HG03342 (cell line): ENCODE results near the gene KCNK15.
"Not testable (repeated sequence)": the region's sequence is repeated elsewhere in the genome, so short reads cannot be mapped to it uniquely, and the experiment has no call there.

Experiments used
- ATAC-seq: cut with Tn5 transposase; IDR thresholded peaks from one replicate; pipeline ENCODE4 v1.9.1; 2021; ENCODE audit warnings: mild to moderate bottlenecking, moderate library complexity; ENCODE audit not compliant: unreplicated experiment

The KCNK15 gene

DNA sequence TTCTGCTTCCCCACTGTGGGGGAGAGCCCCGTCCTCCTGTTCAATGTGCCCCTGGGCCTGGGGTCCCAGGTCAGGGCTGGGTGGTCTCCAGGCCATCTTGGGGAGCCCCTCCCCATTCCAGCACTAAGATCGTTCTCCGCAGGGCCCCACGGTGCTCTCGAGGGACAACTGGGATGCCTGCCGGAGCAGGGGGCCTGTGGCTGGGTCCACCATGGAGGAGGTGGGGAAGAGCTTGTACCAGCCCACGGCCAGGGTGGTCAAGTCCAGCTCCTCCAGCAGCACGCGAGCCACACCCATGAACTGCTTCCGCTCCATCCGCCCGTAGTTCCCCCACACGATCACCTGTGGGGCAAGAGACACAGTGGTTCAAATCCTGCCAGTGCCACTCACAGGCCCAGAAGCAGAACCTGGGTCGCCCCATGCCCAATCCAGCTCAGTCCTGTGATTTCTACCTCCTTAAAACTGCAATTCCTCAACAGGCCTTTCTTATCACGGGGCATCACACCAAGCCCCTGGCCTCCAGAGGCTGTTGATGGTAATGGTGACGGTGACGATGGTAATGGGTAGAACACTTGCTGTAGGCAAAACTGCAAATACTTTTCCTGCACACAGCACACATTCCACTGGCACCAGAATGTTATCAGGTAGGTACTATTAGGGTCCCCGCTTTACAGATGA is 10.5 kb downstream of the KCNK15 start:
- no peak for ATAC-seq

DNA sequence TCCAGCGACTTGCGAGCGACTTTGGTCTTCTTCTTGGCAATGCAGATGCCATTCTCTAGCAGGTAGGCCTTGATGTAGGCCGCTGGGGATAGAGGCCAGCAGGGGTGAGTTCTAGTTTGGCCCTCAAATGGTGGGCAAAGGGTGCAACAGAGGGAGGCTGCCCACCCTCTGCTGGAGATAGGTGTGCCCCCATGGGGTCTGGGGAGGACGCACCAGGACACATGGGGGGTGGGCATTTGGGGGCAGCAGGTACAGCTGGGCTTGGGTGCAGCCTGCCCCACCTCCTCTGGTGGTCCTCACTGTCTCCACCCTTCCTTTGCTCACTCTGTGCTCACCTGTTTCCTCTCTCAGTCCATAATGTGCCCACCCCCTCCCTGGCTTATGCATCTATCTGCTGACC is 11.3 kb downstream of the KCNK15 start:
- no peak for ATAC-seq

DNA sequence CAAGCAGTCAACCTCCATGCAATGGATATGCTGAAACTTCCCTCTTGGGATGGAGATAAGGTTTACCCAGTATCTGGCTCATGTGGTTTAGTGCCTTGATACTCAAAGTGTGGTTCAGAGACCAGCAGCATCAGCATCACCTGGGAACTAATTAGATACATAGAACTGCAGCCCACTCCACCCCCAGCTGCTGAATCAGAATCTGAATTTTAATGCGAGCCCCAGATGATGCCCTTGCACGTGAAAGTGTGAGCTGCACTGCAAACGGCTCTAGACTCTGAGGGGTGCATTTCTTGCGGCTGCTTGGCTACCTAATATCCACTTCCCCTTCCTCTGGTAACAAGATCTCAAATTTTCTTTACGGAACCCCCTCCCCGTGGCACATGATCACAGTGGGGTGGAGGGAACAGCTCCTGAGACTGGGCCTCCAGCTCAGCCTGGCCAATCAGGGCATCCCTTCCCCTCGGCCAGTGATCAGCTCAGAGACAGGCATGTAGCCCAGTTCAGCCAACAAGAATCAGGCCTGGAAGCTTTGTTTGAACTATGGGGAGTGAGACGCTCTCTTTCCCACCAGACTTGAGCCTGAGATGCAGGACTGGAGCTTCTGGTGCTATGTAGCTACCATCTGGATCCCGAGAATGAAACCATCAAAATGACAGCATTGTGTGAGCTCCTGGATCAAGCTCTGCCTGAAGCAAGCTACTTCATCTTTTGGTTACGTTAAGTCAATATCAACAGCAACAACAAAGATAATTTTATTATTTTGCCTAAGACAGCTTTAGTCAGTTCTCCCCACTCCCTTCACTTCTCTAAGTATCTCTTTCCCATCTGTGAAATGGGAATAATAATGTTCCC is 12.8 kb downstream of the KCNK15 start:
- no peak for ATAC-seq

DNA sequence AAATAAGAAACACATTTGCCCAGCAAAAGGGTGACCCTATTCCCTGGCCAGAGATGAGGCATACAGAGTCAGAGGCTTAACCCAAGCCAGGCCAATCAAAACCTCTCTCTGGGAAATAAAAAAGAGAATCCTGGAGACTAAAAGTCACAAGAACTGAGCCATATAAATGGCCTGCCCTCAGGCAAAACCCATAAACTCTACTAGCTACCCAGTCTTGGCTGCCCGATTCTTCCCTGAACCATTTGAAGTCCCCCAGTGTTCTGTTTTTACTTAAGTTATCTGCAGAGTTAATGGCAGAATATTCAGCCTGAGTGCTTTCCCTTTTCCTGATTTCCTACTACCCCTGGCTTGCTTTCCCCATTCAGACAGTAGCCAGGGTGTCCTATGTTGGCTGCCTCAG is 13.9 kb downstream of the KCNK15 start:
- ATAC-seq: no peak

DNA sequence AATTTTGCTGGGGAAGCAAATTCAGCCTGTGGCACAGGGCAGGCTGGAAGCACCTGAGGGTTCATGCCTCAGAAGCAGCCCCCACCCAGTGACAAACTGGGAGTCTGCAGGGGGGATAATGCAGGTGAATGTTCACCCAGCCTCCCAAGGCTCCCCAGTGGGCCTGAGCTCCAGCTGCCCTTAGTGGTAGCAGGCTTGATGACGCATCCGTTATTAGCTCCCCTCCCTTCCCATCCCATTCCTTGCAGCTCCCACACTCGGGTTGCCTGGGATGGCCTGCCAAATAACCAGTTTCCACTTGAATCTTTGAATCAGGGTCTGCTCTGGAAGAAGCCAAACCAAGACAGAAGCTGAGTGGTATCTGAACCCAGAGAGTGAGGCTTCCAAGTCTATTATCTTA is 15.8 kb downstream of the KCNK15 start:
- ATAC-seq: no peak

DNA sequence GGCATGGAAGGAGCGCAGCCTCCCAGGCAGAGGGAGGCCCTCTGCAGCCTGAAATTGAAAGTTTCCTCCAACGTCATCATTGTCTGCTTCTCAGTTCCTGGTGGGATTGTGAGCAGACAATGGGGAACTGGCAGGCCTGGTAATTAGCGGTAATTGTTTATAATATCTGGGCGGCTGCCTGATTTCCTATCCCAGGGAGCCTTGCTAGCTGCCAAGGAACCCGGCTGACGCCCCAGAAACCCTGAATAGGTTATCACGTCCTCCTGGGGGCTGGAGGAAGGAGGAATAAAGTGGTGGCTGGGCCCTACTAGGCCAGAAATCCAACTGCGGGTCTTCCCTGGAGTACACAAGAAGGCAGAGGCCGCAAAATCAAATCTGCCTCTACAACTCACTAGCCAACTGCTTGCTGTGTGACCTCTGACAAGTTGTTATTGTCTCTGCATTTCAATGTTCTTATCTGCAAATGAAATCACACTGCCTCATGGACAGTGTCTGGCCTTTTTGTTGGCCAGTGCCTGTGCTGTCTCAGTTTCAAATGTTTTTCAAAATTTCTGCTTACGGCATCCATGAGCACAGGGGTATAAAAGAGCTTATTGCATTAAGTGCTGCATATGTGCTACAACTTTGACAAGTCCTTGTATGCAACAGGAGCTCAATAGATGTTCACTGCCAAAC is 16.9 kb downstream of the KCNK15 start:
- no peak for ATAC-seq

DNA sequence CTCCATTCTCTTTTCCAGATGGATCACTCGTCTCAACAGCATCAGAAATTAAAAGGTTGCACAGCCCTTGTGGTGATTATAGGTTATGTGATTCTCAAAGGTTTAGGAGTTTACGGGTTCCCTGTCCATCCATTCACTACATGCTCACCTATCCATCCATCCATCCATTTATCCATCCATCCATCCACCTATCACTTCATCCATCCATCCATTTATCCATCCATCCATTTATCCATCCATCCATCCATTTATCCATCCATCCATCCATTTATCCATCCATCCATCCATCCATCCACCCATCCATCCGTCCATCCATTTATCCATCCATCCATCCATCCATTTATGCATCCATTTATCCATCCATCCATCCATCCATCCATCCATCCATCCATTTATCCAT is 18.1 kb downstream of the KCNK15 start:
- ATAC-seq: not testable (repeated sequence)

DNA sequence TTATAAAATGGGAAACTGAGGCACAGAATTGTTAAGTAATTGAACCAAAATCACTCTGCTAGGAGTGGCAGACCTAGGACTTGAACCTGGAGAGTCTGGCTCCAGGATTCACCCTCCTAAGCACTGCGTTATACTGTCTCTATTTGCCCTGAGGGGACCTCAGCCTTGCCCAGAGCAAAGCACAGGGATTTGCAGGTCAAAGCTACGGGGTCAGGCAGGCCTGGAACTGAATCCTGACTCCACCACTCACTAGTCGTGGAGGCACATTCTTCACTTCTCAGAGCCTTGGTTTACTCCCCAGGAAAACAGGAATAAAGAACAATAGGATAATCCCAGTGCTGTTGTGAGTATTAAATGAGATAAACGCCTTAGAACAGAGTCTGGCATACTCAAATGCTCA is 19.4 kb downstream of the KCNK15 start:
- no peak for ATAC-seq

DNA sequence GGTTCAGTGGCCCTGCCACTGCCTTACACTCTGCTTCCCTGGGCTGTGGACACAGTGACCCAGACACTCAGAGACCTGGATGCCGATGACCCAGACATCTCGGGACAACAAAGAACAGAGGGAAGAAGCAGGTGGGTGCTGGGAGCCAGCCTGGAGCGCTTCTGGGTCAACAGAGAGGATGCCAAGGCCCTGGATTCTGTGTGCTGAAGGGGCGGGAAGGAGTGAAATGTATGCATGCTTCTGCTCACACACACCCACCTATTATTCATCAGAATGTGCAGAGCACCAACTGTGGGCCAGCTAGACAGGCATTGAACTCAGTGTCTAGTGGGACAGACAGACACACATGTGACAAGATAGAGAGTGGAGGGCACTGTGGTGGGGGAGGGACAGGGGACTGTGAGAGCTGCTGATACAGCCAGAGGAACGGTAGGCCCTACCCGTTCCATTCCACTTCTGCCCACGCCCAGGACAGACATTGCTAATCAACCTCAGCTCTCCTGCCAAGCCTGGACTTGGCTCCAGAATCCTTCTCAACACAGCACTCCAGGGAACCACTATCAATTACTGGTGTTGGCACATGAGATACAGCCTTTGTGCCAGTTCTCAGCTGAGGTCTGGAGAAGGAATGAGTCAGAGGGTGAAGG is 20.2 kb downstream of the KCNK15 start:
- no peak for ATAC-seq

DNA sequence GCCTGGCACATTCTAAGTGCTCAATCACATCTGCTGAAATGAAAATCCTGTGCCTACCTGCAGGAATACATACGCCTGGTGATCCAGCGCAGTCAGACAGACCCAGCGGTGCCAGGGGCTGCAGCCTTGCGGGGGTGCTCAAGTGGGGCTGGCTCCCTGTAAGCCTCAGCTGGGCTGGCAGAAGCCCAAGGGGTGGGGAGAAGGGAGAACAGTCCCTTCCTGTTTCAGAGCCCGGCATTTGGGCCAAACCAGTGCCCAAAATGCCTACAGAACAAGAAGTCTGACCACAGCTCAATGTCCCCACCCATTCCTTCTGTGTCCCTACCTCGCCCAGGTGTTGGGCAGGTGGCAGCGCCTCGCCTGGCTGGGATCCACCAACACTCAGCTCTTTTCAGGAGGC is 22.6 kb downstream of the KCNK15 start:
- no peak for ATAC-seq

DNA sequence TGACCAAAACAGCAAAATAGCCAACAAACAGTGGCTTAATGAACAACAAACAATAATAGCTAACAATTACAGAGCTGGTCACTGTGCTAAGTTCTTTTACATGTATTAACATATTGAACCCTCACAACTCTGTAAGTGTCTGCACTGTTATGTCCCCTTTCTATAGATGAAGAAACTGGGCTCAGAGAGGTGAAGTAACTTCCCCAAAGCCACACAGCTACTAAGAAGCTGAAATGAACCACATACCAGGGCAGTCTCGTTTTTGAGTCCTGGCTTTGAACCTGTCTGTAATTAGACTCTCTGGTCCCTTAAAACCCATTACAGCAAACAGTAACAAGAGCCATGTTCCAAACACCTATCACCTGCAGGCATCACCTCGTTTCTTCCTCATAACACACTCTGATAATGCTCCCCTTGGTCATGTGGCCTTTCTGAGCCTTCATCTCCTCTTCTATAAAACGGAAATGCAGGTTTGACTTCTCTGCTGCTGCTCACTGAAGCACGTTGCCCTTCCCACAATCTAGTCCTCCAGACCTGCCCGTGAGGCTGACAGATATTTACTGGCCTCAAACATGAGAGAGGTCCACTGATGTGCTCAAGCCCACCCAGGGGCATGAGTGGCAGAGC is 23.3 kb downstream of the KCNK15 start:
- no peak for ATAC-seq

DNA sequence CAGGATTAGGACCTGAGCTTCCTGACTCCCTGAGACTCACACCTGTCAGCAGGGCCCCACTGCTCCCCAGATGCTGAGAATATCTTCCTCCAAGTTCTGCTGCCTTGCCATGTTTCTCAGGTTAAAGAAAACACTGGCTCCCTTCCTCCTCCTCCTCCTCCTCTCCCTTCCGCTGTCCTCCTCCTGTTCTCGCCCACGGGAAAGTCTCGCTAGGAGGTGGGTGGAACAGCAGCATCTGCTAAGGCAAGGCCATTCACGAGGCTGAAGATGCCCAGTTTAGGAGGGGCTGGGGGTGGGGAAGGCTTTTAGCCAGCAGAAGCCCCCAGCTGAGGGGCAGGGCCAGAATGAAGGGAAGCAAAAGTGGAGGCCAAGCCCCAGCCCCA is 23.8 kb downstream of the KCNK15 start:
- no peak for ATAC-seq

DNA sequence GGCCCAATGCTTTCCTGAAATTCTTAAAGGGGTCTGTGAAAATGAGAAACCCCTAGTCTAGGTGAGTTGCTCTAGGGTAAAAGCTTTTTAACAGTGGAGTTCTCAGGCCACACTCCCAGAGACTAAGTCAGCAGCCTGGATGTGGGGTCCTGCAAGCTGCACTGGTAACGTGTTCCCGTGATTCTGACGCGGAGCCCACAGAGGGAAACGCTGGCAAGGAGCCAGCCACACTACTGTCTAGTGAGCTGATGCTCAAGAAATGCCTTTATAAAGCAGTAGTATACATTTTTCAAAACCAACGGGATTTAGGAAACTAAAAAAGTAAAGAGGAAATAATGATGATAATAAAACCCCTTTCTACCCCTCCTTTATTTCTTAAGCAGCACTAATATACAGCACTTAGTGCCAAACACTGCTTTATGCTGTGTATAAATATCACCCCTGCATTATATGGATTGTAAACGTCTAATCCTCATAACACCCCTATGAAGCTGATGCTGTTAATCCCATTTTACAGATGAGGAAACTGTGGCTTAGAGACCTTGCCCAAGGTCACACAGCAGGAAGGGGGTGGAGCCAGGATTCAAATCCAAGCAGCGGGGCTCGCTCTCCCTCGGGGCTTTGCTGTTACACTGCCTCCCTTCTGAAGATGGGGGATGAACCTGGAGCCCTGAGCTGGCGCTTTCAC is 25.0 kb downstream of the KCNK15 start:
- no peak for ATAC-seq

DNA sequence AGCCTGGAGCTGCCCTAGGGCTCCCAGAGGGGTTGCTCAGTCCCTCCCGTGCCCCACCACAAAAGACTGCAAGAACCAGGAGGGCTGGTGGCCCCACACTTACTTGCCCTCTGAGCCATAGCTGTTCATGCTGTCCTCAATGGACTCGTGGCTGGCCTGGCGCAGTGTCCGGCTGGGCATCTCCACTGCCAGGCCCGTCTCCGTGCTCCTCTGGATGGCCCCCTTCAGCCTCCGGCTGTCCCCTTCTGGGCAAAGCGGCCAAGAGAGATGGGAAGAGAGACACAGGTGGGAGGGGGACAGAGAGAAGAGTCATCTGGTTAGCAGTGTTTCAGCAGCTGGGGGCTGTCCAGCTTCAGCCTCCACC is 25.5 kb downstream of the KCNK15 start:
- ATAC-seq: no peak

DNA sequence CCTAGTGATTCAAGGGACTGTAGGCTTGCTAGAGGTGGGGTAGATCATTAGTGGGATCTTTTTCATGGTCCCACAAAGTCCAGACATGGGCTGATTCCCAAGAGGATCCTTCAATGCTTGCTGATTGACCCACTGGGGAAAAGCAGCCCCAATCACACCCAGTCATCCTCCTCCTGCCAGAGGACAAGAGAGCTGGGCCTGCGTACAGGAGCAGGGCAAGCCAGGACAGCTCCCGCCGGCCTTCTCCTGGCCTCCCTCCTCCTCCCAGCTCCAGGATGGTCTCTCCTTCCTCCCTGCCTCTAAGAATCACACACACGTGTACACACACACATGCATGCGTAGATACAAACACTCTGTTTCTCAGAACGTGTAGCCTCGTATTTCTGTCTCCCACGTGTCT is 27.0 kb downstream of the KCNK15 start:
- ATAC-seq: no peak

DNA sequence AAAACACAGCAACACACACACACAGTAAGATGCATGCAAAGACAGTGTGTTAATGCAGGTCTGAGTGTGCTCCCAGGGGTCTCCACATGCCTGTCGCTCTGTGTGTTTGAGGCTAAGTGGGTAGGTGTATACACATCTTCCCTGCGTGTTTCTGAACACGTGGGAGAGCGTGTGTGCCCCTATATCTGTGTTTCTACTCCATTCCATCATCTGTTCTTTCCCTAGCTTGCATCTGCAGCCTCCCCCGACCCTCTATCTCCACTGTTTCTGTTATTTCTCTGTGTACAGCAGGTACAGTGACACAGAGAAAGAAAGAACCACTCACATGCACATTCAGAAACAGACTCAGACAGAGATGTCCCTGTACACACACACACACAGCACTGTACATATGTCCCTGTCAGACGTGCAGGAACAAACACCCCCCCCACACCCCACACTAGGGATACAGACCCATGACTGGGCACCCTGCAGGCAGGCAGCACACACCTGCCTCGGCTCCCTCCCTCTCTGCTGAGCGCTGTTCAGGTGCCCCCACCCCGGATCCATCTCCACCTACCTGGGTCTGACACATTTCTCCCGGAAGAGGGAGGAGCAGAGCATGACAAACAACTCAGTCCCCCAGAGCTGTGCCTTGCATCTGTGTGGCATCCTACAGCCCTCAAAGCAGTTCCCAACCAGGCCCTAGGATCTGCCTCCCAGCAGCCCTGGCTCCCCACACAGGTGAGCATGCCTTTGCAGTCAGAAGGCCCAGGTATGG is 27.6 kb downstream of the KCNK15 start:
- ATAC-seq: no peak

DNA sequence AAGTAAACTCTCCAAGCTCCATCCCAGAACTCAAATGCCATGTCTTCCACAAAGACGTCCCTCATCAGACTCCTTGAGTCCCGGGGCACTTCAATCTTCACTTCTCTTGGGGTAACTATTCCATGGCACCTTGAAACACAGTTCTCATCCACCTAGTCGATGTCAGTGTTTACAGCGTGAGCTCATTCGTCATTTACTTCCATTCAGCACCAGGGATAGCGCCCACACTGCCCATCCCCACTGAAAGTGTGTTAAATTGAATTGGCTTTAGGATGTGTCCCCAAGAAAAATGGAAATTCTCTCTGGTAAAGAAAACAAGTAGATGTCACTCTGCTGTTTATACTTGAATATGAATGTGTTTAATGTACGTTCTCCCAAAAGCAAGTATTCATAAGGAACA is 31.3 kb downstream of the KCNK15 start:
- ATAC-seq: no peak

DNA sequence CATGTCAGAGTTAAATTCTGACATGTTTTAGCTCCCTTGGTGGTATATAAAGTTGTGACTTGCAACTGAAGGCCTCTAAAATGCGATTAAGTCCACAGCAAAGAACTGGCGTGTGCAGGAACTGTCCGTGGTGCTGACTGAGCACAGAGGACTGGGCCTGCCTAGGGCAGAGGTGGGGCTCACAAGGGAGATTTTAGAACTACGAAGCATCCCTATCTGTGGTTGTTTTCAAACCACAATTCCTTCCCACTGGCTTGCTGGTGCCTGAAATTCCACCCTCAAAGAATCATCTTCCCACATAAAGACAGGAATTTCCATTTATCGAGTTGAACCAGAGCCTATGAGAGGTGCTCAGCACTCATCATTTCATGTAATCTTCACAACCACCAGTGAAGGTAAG is 34.6 kb downstream of the KCNK15 start:
- no peak for ATAC-seq

DNA sequence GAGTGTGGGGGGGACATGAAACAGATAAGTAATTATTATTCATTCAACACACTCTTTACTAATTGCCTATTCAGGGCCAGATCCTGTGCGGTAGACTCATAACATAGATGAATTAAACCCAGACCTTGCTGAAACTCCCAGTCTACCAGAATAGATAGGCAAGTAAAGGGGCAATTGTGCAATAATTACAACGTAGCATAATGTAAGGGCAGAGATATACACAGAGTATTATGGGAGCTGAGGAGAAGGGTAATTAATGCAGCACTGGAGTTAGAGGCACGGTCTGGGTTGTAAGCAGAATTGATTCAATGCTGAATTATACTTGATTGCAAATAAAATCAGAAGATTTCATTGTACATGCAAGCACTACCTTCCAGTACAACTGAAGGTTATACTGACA is 35.5 kb downstream of the KCNK15 start:
- no peak for ATAC-seq

DNA sequence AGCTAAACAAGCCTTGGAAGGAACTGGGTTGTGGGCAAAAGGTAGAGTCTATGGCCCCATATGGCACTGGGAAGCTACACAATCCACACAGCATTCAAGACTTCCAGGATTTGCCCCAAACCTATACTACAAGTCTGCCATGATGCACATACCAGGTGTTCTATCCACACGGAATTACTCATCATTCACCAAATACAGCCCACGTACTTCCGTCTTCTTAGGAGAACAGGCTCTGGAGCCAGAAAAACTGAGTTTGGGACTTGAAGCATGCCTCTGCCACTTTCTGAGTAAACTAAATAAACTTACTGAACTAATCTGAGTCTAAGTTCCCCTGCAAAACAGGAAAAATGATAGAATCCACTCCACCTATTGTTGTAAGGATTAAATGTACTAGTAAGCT is 36.1 kb downstream of the KCNK15 start:
- ATAC-seq: no peak
